ENCODE measurements around the gene NPR2.
A peak's percentile ranks its signal among the peaks of the same experiment; 100 is the strongest.

The NPR2 gene

GRCh38 chr9:35800530-35800929 is 9.1 kb downstream of the NPR2 start:
- no peak for DNase-seq (ENCODE audit: low read depth in 2 of 2)

DNA sequence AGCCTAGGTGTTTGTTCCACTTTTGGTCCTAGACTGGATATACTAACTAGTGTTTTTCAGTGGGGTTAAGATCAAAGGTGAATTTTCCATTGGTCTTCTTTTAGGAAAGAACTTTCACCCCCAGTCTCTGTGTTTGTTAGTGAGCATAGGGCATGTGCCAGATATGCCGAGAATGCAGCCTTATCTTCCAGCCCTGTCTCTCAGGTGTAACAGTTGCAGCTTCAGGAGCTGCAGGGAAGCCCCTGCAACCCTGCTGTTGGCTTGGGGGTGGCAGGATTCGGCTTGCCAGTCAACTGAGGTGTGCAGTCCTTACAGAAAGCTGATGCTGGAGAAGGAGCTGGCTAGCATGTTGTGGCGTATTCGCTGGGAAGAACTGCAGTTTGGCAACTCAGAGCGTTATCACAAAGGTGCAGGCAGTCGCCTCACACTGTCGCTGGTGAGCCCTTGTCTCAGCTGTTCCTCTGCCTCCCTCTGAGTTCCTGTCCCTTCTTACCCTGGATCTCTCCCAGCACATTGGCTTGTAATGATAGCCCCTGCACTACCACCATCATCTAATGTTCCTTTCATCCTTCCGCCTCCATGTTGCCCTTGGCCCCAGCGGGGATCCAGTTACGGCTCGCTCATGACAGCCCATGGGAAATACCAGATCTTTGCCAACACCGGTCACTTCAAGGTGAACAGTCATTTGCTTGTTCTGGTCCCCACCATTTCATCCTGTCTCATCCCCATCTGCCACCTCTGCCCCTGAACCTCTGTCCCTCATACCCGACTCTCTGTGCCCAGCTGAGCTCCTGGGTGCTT is 10.1 kb downstream of the NPR2 start:
- no peak for DNase-seq (ENCODE audit: low read depth in 2 of 2)

DNA sequence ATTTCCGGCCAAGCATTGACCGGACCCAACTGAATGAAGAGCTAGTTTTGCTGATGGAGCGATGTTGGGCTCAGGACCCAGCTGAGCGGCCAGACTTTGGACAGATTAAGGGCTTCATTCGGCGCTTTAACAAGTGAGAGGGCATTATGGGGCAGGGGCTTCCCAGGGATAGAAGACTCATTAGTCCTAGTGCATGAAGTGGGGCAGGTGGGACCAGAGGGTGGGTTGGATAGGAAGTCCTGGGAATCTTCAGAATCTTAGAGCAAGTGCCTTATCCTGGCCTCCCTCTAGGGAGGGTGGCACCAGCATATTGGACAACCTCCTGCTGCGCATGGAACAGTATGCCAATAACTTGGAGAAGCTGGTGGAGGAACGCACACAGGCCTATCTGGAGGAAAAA is 14.7 kb downstream of the NPR2 start:
- no peak for DNase-seq (ENCODE audit: low read depth in 2 of 2)

- no peak for DNase-seq (ENCODE audit: low read depth in 2 of 2)
These were observed 17.0 kb downstream of the NPR2 start for GRCh38 chr9:35808433-35808832.

- DNase-seq (ENCODE audit: low read depth in 2 of 2) = no peak
These were observed 18.7 kb downstream of the NPR2 start for GRCh38 chr9:35810122-35810521.

DNA sequence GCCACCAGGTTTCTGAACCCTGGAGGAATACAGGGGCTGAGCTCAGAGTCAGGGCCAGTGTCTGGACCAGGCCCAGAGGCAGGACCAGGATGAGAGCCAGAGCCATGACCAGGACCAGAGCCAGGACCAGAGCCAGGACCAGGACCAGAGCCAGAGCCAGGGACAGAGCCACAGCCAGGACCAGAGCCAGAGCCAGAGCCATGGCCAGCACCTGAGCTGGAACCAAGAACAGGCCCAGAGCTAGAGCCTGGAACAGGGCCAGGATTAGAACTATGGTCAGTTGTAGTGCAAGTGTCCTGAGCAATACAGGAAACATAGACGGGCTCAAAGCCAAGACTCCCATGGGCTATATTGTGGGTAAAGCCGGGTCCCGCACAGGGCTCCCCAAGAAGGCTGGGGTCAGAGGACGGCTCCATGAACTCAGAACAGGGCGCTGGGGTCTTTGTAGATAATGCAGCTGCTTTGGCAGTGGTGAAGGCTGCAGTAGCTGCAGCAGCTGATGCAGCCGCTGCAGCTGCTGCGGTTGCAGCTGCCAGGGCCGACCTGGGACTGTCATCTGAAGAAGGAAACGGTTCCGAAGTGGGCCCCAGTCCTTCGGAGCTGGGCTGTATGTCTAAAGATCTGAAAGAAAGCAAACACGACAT is 20.1 kb downstream of the NPR2 start:
- no peak for DNase-seq (ENCODE audit: low read depth in 2 of 2)

DNA sequence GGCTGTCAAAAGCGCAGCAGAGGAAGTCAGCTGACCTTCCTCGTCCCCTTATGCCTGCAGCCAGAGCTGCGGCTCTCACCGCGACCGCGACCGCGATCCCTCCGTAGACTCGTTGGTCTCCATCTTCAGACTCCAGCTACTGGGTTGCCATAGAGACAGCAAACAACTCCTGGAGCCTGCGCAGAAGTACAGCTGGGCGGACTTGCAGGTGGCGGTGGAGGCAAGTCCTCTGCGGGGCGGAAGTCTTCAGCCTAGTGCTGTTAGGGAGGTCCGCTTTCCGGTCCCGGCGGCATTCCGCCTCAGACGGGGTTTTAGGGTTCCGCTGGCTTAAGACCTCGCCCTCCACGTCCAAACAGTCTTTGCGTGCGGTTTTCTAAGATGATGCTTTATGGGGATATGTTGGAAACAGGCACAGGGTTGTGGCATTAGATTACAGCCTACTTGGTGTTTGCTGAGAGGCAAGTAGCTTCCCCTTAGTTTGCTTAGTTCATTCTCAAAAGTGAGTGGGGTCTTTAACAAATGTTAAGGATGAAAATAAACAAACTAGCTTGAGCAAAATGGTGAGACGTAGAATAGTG is 20.7 kb downstream of the NPR2 start, which contains the start of gene SPAG8:
SPAG8 (minus strand) TSS at position 238 of the 578 bp plus-strand sequence; CDS start at position 123, 115 bp downstream.
- peak; percentile 80 to 81 for DNase-seq (ENCODE audit: low read depth in 2 of 2)

- no peak for DNase-seq (ENCODE audit: low read depth in 2 of 2)
These were observed 22.2 kb downstream of the NPR2 start for GRCh38 chr9:35813434-35814105.

GRCh38 chr9:35814106-35814840 is 22.9 kb downstream of the NPR2 start:
- DNase-seq (ENCODE audit: low read depth in 2 of 2) = no peak

DNA sequence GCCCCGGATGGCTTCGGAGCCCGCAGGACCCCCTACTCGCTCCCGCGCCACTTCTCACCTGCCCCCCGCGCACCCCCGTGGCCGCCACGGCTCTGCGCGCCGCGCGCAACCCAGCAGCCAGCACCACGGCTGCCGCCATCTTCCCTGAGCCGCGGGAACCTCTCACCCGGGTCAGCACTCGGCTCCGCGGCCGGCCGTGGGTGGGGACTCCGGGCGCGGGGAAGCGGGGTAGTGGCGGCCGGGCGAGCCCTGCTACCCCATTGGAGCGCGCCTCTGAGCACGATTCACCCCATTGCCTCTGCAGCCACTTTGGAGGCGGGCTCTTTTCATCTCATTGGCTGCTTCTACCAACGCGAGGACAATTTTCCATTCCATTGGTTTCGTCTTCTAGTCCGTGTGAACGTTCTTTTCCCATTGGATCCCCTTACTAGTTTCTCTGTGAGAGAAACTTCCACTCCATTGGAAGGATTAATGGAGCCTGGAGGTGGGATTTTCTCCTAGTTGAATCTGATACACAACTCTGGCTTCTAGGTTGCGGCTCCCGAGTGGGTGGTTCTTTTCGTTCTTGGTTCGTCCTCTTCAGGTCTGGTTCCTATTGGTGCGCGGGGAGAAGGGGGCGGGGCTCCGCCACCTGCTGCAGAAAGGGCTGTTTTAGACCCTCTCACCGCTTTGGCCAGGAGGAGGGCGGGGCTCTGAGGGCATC is 23.6 kb downstream of the NPR2 start, which contains the start of gene HINT2:
HINT2 (minus strand) TSS at position 202 of the 703 bp plus-strand sequence; CDS start at position 139, 63 bp downstream.
- DNase-seq (ENCODE audit: low read depth in 2 of 2) = peak; percentile 94

DNA sequence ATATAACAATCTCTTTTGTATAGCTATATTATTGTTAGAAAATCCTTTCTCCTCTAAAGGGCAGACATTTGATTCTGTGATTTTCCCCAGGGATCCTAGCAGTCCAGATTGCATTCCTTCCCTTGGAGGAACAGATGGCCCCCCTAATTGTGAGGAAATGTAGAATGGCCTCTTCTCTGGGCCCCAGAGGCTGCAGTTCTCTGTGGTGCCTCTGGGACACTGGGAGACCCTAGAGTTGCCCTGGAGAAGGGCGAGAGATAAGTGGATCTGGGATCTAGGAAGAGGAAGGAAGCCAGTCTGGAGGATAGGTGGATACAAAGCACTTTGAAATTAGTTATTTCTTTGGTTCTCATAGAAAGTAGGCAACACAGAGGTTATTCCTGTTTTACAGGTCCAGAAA is 25.3 kb downstream of the NPR2 start:
- DNase-seq (ENCODE audit: low read depth in 2 of 2) = no peak

- no peak for DNase-seq (ENCODE audit: low read depth in 2 of 2)
These were observed 26.9 kb downstream of the NPR2 start for GRCh38 chr9:35818341-35818740.

DNA sequence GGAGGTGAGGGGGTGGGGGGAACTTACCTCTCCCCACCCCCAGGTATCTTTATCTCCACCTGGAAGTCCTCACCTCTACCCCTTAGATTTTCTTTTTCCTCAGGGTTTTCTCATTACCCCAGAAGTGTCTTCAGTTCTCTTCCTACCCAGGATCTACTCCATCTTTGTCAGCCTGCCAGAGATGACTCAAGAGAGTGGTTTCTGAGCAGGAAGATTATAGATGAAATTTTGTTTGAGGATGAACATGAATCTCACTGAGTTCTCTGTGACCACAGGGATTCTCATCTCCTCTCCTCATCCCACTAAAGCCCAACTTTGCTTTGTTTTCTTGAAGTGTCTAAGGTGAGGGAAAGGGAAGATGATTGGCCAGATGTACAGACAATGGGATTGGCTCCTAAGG is 28.7 kb downstream of the NPR2 start:
- no peak for DNase-seq (ENCODE audit: low read depth in 2 of 2)

DNA sequence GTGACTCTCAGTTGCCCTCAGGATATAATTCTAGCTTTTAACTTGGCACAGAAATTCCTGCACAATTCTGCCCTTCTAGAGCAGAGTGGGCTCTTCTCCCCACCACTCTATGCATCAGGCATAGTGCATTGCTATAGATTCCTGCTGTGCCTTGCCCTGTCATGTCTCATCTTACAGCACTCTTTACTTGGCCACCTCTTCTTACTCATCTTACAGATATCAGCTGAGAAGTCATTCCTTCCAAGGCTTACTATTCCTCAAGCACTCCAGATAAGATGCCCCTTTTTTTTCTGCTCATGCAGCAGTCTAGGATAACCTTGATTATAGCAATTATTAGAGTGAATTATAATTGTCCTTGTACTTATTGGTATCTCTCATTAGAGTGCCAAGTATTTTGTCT is 31.5 kb downstream of the NPR2 start:
- no peak for DNase-seq (ENCODE audit: low read depth in 2 of 2)

GRCh38 chr9:35826071-35826701 is 34.8 kb downstream of the NPR2 start:
- no peak for DNase-seq (ENCODE audit: low read depth in 2 of 2)

- no peak for DNase-seq (ENCODE audit: low read depth in 2 of 2)
These were observed 36.1 kb downstream of the NPR2 start for GRCh38 chr9:35827486-35827885.

DNA sequence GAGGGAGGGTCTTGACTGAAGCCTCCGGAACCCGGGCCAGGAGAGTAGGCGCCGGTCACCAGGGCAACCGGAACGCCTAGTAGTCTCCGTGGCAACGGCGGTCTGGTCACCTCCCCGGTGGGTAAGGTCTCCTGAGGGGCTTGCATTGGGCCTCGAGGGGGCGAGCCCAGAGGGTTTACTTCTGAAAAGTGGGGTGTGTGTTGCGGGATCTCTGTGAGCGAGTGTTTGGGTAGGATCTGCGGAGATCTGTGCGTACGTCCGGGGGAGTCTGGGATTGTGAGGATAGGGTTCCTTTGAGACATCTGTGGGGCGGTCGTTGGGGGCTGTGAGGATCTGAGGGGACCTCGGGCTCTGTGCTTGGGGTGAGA is 37.3 kb downstream of the NPR2 start, which contains the start of gene FAM221B:
FAM221B (minus strand) TSS at position 17 of the 368 bp plus-strand sequence. CDS start 2,571 bp downstream, outside the sequence.
- DNase-seq (ENCODE audit: low read depth in 2 of 2) = no peak

DNA sequence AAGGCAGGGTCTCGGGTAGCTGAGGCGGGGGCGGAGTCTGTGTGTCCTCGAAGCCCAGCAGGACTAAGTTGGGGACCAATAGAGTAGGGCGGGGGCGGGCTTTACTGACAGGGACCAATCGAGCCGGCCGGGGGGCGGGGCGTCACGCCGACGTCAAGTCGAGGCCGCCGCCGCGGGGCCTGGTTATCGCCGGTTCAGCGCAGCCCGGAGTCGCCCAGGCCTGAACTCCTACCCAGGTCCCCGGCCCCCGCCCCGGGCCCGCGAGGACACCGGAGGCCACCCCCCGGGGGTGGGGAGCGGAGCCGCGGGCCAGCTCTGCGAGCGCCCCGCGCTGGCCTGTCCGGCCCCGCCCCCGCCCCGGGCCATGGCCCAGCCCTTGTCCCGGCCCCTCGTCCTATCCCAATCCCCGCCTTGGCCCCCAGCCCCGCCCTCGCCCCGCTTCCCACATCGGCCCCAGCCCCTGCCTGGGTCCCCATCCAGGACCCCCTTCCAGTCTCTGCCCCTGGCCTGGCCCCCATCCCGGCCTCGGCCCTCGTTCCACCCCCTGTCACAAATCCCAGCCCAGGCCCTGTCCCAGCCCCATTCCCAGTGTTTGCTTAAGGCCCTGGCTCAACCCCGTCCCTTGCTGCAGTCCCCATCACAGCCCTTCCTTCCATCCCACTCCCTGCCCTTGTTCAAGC is 37.8 kb downstream of the NPR2 start, which contains the start of gene TMEM8B:
TMEM8B (plus strand) TSS at position 145 of the 680 bp plus-strand sequence; CDS start at position 365, 220 bp downstream.
- DNase-seq (ENCODE audit: low read depth in 2 of 2) = peak; percentile 85 to 88

DNA sequence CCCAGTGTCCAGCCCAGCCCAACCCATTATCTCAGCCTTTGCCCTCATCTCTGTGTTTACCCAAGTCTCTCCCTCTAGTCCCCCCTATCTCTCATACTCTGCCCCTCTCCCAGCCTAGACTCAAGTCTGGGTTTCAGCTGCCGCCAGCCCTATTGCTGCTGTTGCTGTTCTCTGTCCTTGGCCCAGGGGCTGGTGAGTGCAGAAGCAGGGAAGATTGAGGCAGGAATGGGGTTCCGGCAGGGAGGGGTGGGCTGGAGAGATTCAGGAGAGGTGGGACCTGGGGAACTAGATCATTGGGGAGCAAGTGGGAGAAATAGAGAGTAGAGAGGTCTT is 38.3 kb downstream of the NPR2 start:
- no peak for DNase-seq (ENCODE audit: low read depth in 2 of 2)

- no peak for DNase-seq (ENCODE audit: low read depth in 2 of 2)
These were observed 39.6 kb downstream of the NPR2 start for GRCh38 chr9:35831040-35831439.

Data from stimulated activated CD8-positive, alpha-beta memory T cell treated with anti-CD3 and anti-CD28 coated beads, Interleukin-7, amount 100 ng/mL, for 1 hour (primary cell).